Measurements from ENCODE around the gene PIP4K2A. TPM values are rescaled to one million over a fixed set of nuclear protein-coding genes. Genes with fewer than 3 reads are reported as not detected.

PIP4K2A gene
- total RNA-seq, 2 experiments from 2014 or later, result 126 to 137 TPM

GRCh38 chr10:22570234-22570633, 144.1 kb downstream of the PIP4K2A start:
- ChIA-PET CTCF (interaction anchor here (0.5 to 1.0 kb wide), 4 partner anchors 11 to 559 kb away, joined by 3 to 6 read pairs (median 4); no protein-coding TSS in a partner anchor), POLR2A (interaction anchor here (0.8 to 1.4 kb wide), 2 partner anchors 15 to 53 kb away, joined by 3 to 4 read pairs; no protein-coding TSS in a partner anchor)
- no peaks in the 10 kb centered on the region for H3K27me3 Mint-ChIP-seq
- H3K27ac Mint-ChIP-seq, result peak overlapping the region; percentile 74
- H3K9me3 Mint-ChIP-seq, result no peaks in the 10 kb centered on the region
- H3K4me1 Mint-ChIP-seq, result peaks cover 54% of the 10 kb centered on the region
- no peak overlapping the region for H3K4me3 Mint-ChIP-seq
- H3K36me3 Mint-ChIP-seq (ENCODE audit: low read depth), result peaks cover 76% of the 10 kb centered on the region
- DNase-seq, result no peak

DNA sequence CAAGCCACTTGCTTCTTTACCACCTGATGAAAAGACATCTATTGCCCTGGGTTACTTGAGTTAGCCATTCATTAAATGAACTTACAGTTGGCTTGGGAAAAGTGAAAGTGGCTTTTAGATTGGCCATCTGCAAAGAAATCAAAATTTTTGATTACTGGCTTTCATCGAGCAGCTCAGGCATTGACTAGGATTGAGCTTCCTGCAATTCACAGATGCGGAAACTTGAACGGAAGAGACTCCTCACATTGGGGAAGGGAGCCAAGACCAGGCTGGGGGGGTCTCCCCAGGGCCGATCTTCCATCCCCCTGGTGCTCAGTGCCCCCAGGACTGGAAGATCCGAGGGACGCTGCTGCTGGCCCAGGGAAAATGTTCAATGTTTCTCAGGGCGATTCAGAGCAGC, 145.4 kb downstream of the PIP4K2A start:
- H3K27ac Mint-ChIP-seq, result no peak overlapping the region
- ChIA-PET CTCF (no interaction called here), POLR2A (no interaction called here)
- H3K27me3 Mint-ChIP-seq, result no peaks in the 10 kb centered on the region
- H3K4me1 Mint-ChIP-seq, result peaks cover 64% of the 10 kb centered on the region
- no peaks in the 10 kb centered on the region for H3K9me3 Mint-ChIP-seq
- no peak for DNase-seq
- peaks cover 83% of the 10 kb centered on the region for H3K36me3 Mint-ChIP-seq (ENCODE audit: low read depth)
- no peak overlapping the region for H3K4me3 Mint-ChIP-seq

DNA sequence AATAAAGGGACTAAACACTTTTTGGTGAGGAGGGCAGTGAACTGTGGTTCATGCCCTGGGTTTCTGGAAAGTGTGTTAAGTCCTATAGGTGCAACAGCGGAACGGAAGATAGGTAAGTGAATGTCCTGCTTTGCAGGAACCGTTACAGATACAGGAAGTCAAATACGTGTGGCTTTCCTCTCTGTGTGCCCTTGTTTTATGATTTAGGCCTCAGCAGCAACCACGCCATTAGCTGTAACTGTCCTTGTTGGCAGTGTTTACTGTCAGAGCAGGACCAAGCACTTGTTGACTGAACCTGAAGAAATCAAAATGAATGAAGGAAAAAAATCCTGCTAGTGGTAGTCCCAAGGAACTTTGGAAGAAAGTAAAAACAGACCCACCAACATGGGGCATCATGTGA, 150.3 kb downstream of the PIP4K2A start:
- ChIA-PET POLR2A (interaction anchor here (1.0 kb wide), 1 partner anchor 127 kb away, joined by 3 read pairs; no protein-coding TSS in a partner anchor), CTCF (no interaction called here)
- Mint-ChIP-seq H3K4me3 (no peak overlapping the region), H3K36me3 (ENCODE audit: low read depth) (peaks cover 73% of the 10 kb centered on the region), H3K4me1 (peaks cover 26% of the 10 kb centered on the region), H3K27ac (peak overlapping the region; percentile 69), H3K9me3 (no peaks in the 10 kb centered on the region), H3K27me3 (no peaks in the 10 kb centered on the region)
- no peak for DNase-seq

GRCh38 chr10:22561909-22562308, 152.5 kb downstream of the PIP4K2A start:
- H3K4me3 Mint-ChIP-seq, result no peak overlapping the region

DNA sequence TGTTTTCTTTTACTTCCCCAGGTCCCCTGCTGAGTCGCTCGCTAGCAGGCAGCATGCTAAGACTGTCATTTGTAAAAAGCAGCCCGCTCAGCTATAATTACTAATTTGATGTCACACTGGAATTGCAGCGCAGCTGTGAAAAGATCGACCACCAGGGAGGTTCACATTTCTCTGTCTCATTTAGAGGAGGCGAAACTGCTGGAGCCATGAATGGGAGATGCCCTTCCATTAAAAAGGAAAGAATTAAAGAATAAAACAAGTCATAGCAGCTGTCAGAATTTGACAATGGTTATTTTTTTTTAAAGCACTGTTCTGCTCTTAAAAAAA, 153.5 kb downstream of the PIP4K2A start:
- peaks cover 15% of the 10 kb centered on the region for H3K4me1 Mint-ChIP-seq
- ChIA-PET POLR2A (no interaction called here), CTCF (no interaction called here)
- H3K27me3 Mint-ChIP-seq, result no peaks in the 10 kb centered on the region
- peaks cover 45% of the 10 kb centered on the region for H3K36me3 Mint-ChIP-seq (ENCODE audit: low read depth)
- no peak overlapping the region for H3K27ac Mint-ChIP-seq
- H3K9me3 Mint-ChIP-seq, result no peaks in the 10 kb centered on the region
- DNase-seq, result no peak
- H3K4me3 Mint-ChIP-seq, result no peak overlapping the region

More at GRCh38 chr10:22561909-22562308, 152.5 kb downstream of the PIP4K2A start:
- ChIA-PET CTCF (no interaction called here), POLR2A (no interaction called here)
- Mint-ChIP-seq H3K27ac (no peak overlapping the region), H3K27me3 (no peaks in the 10 kb centered on the region), H3K36me3 (ENCODE audit: low read depth) (peaks cover 52% of the 10 kb centered on the region), H3K4me1 (peaks cover 23% of the 10 kb centered on the region), H3K9me3 (no peaks in the 10 kb centered on the region)
- DNase-seq, result no peak

DNA sequence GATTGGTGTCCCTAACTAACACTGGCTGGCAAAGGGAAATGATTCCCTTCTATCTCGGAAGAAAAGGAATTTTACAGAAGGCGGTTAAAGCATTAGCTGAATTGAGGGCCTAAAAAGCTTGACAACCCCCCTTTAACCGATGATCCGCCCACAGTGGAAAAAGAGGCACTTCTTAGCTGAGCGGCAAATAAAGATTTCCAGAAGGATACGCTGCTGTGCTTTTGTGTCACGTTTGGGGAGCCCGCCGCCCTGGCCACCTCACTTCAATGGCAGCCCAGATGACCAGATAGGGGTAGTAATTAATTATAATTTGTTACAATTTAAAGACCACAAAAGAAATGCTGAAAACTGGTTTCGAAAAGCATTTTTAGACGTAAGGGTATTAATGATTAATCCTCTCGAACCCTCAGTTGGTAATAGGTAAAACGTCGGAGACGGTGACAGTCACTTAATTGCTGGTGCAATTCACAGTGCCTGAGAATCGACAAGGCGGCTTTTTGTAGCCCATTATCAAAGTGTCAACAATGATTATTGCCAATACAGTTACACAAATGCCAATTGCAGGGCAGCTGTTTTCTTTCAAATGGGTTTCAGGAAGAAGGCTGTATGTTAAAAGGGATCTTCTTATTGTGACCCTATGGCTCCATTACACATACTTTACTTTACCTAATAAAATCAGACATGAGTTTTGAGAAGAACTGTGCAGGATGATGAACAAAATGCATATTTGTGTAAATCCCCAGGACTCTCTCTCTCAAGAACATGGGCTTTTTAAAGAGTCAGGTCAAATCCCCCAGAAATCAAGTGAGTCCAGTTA, 154.1 kb downstream of the PIP4K2A start:
- DNase-seq, result no peak
- Mint-ChIP-seq H3K9me3 (no peaks in the 10 kb centered on the region), H3K36me3 (ENCODE audit: low read depth) (peaks cover 40% of the 10 kb centered on the region), H3K4me1 (peaks cover 15% of the 10 kb centered on the region), H3K4me3 (no peak overlapping the region), H3K27me3 (no peaks in the 10 kb centered on the region), H3K27ac (no peak overlapping the region)
- ChIA-PET CTCF (interaction anchor here (1.9 kb wide), 1 partner anchor 428 kb away, joined by 4 read pairs; no protein-coding TSS in a partner anchor), POLR2A (interaction anchor here (0.7 kb wide), 1 partner anchor 160 kb away, joined by 3 read pairs; no protein-coding TSS in a partner anchor)

- POLR2A ChIA-PET, result no interaction called here
- Mint-ChIP-seq H3K4me3 (no peak overlapping the region), H3K4me1 (peaks cover 2% of the 10 kb centered on the region), H3K36me3 (ENCODE audit: low read depth) (peaks cover 25% of the 10 kb centered on the region), H3K27ac (no peak overlapping the region), H3K9me3 (no peaks in the 10 kb centered on the region), H3K27me3 (no peaks in the 10 kb centered on the region)
- no peak for DNase-seq
- CTCF ChIA-PET, result no interaction called here
Observed at GRCh38 chr10:22557321-22557720, 157.1 kb downstream of the PIP4K2A start.

GRCh38 chr10:22556774-22557173, 157.6 kb downstream of the PIP4K2A start:
- Mint-ChIP-seq H3K27ac (no peak overlapping the region), H3K4me1 (peaks cover 7% of the 10 kb centered on the region), H3K36me3 (ENCODE audit: low read depth) (peaks cover 26% of the 10 kb centered on the region), H3K27me3 (no peaks in the 10 kb centered on the region), H3K4me3 (no peak overlapping the region), H3K9me3 (no peaks in the 10 kb centered on the region)
- CTCF ChIA-PET, result no interaction called here
- POLR2A ChIA-PET, result no interaction called here
- no peak for DNase-seq

DNA sequence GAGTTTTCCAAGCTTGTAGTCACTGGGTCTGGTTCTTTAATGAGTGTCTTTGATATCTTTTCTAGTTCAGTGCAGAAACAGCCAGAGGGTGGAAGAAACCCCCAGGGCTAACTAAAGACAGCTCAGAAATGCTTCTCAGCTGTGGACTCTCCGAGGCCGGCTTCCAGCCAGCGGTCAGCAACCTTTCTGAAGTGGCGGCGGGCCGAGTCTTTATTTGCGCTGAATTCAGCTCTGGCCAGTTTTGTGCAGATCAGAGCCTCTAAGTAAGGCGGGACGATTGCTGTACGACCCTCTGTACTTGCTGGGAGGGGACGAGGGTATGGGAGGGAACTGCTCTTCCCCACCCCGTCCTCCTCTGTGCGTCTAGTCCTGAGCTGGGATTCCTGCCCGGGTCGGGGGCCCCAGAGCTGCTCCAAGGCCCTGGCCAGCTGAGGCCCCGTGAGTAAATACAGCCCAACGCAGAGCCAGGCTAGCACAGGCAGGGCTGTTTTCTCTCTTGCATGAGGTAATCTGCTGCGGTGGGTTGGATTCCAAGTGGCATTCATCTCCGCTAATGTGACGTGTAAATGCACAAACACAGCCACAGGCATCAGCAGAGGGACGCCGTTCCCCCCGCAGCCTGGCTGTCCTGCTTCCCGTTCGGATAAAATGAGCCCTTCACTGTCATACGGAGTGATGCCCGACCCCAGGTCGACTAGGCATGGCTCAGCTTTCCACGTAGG, 159.8 kb downstream of the PIP4K2A start:
- POLR2A ChIA-PET, result no interaction called here
- Mint-ChIP-seq H3K9me3 (no peaks in the 10 kb centered on the region), H3K27me3 (no peaks in the 10 kb centered on the region), H3K4me1 (peaks cover 20% of the 10 kb centered on the region), H3K27ac (no peak overlapping the region), H3K4me3 (no peak overlapping the region), H3K36me3 (ENCODE audit: low read depth) (peaks cover 29% of the 10 kb centered on the region)
- no peak for DNase-seq
- CTCF ChIA-PET, result no interaction called here

GRCh38 chr10:22553452-22553995, 160.9 kb downstream of the PIP4K2A start:
- no peak for DNase-seq
- Mint-ChIP-seq H3K27me3 (no peaks in the 10 kb centered on the region), H3K36me3 (ENCODE audit: low read depth) (peaks cover 33% of the 10 kb centered on the region), H3K4me1 (peaks cover 20% of the 10 kb centered on the region), H3K4me3 (no peak overlapping the region), H3K27ac (no peak overlapping the region), H3K9me3 (no peaks in the 10 kb centered on the region)
- ChIA-PET POLR2A (no interaction called here), CTCF (interaction anchor here (0.6 kb wide), 1 partner anchor 21 kb away, joined by 3 read pairs; no protein-coding TSS in a partner anchor)

DNA sequence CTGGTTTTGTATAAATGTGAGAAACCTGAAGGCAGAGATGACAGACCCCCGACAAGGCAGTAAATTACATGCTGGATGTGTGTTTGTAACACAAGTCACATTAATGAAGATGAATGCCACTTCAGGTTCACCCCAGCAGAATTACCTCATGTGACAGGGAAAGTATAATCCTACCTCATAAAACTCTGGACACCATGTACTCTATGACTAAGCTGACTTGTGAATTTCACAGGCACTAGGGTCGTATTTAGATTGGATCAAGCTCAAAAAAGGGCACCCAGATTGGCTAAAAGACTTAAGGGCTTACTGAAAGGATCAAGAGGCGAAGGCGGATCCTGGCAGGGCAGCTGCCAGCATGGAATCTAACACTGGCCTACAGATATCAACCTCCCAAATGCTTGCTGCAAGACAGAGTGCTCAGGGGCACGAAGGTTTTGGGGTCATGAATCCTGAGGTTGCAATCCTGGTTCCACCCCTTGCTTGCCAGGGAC, 161.4 kb downstream of the PIP4K2A start:
- POLR2A ChIA-PET, result no interaction called here
- CTCF ChIA-PET, result no interaction called here
- Mint-ChIP-seq H3K36me3 (ENCODE audit: low read depth) (peaks cover 39% of the 10 kb centered on the region), H3K4me3 (no peak overlapping the region), H3K27ac (no peak overlapping the region), H3K9me3 (no peaks in the 10 kb centered on the region), H3K4me1 (peaks cover 20% of the 10 kb centered on the region), H3K27me3 (no peaks in the 10 kb centered on the region)
- no peak for DNase-seq

DNA sequence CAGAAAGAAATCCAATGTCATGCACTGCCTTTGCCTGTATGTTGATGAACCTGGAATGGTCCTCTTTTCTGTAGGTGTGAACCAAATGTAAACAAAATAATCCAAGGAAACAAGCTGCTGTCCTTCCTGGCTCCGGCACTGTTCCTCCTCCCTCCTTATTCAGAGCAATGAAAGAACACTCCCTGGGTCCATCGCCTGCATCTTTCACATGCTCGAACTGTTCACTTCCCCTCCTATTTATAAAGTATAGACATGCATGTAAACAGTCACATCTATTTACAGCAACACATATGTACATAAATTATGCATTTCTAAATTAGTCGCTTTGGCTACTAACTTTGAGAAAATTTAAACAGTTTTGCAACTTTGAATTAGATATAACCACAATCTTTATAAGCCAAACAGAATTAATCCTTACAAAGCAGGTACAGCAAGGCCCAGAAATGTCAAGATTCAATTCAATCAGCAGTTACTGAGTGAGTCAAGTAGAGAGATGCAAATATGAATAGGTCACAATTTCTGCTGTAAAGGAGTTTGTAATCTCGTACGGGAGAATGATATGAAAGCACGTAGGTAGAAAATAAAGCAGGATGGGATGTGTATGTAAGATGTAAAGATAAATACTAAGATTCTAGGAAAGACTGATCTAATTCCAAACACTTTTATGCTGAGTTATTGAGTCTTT, 162.6 kb downstream of the PIP4K2A start:
- peak overlapping the region; percentile 27 for H3K27ac Mint-ChIP-seq
- peaks cover 49% of the 10 kb centered on the region for H3K36me3 Mint-ChIP-seq (ENCODE audit: low read depth)
- peaks cover 20% of the 10 kb centered on the region for H3K4me1 Mint-ChIP-seq
- ChIA-PET CTCF (interaction anchor here (0.8 to 1.2 kb wide), 5 partner anchors 9 to 437 kb away, joined by 3 to 4 read pairs (median 3); no protein-coding TSS in a partner anchor), POLR2A (interaction anchor here (0.9 kb wide), 1 partner anchor 212 kb away, joined by 3 read pairs; no protein-coding TSS in a partner anchor)
- H3K4me3 Mint-ChIP-seq, result no peak overlapping the region
- no peaks in the 10 kb centered on the region for H3K9me3 Mint-ChIP-seq
- H3K27me3 Mint-ChIP-seq, result no peaks in the 10 kb centered on the region
- no peak for DNase-seq
